ENCODE data around the gene PIGU.
"Not testable (repeated sequence)": the region's sequence is repeated elsewhere in the genome, so short reads cannot be mapped to it uniquely, and the experiment has no call there.

The PIGU gene

GRCh38 chr20:34621036-34621343 is 55.9 kb downstream of the PIGU start:
- DNase-seq, result no peak

- DNase-seq, result no peak
Observed at GRCh38 chr20:34618676-34619075, 58.2 kb downstream of the PIGU start.

GRCh38 chr20:34616913-34617312 is 60.0 kb downstream of the PIGU start:
- DNase-seq, result not testable (repeated sequence)

GRCh38 chr20:34615477-34615876 is 61.4 kb downstream of the PIGU start:
- DNase-seq, result no peak

GRCh38 chr20:34611976-34612375 is 64.9 kb downstream of the PIGU start:
- not testable (repeated sequence) for DNase-seq

GRCh38 chr20:34607066-34607465 is 69.8 kb downstream of the PIGU start:
- DNase-seq, result no peak

GRCh38 chr20:34604980-34605788 is 71.7 kb downstream of the PIGU start:
- no peak for DNase-seq

- no peak for DNase-seq
Observed at GRCh38 chr20:34600892-34601653, 75.8 kb downstream of the PIGU start.

- DNase-seq, result no peak
Observed at GRCh38 chr20:34595377-34596184, 81.3 kb downstream of the PIGU start.

- no peak for DNase-seq
Observed at GRCh38 chr20:34586488-34587163, 90.3 kb downstream of the PIGU start.

- no peak for DNase-seq
Observed at GRCh38 chr20:34585019-34585418, 91.9 kb downstream of the PIGU start.

- DNase-seq, result no peak
Observed at GRCh38 chr20:34583544-34583943, 93.3 kb downstream of the PIGU start.

- DNase-seq, result no peak
Observed at GRCh38 chr20:34582911-34583310, 94.0 kb downstream of the PIGU start.

GRCh38 chr20:34582221-34582620 is 94.7 kb downstream of the PIGU start:
- DNase-seq, result no peak

GRCh38 chr20:34581341-34582184 is 95.3 kb downstream of the PIGU start:
- no peak for DNase-seq

GRCh38 chr20:34579979-34580940 is 96.6 kb downstream of the PIGU start:
- no peak for DNase-seq

- DNase-seq, result no peak
Observed at GRCh38 chr20:34579191-34579978, 97.5 kb downstream of the PIGU start.

GRCh38 chr20:34578521-34578920 is 98.4 kb downstream of the PIGU start:
- no peak for DNase-seq

- DNase-seq, result no peak
Observed at GRCh38 chr20:34578025-34578424, 98.9 kb downstream of the PIGU start.

- DNase-seq, result no peak
Observed at GRCh38 chr20:34577061-34577460, 99.8 kb downstream of the PIGU start.
